Stimulated activated CD4-positive, alpha-beta T cell treated with anti-CD3 and anti-CD28 coated beads, Interleukin-4, amount 100 ng/mL, for 24 hours (primary cell): ENCODE measurements around the gene PATL1.

Experiments used
- DNase-seq: peaks from one replicate; pipeline ENCODE4 v3.0.0-alpha.2; 2020

PATL1 gene

DNA sequence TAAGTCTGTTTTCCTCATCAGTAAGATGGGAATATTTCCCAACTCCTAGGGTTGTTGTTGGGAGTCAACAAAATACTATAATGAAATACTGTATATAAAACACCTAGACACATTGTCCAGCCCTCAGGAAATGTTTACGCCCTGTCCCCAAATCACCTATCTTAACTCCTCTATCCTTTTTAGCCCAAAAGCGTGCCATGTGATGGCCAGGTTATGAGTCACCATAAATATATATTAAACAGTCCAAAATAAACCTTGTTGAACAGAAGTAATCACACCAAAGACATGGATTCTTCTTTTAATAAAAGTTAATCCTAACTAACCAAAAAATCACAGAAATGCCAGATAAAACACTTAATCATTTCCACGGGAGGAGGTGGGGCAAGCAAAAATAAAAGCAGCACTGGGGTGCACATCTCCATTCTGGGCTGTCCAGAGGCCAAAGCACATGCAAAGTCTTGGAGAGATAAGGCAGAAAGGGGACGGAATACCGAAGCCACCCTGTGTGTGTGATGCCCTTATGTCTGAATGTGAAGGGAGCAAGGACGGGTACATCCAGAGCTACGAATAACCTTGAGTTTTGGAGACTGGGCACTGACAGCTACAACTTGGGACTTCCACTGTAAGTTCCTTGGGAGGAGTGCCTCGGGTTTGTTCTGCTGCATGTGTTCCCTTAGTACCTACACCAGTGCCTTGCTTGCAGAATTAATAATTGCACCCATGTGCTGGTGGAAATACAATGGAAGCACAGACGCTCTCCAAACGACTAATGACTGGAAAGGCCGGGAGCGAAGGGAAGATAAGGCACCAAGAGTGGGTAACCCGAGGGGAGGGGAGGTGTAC lies 54.3 kb downstream of the PATL1 start:
- no peak for DNase-seq

DNA sequence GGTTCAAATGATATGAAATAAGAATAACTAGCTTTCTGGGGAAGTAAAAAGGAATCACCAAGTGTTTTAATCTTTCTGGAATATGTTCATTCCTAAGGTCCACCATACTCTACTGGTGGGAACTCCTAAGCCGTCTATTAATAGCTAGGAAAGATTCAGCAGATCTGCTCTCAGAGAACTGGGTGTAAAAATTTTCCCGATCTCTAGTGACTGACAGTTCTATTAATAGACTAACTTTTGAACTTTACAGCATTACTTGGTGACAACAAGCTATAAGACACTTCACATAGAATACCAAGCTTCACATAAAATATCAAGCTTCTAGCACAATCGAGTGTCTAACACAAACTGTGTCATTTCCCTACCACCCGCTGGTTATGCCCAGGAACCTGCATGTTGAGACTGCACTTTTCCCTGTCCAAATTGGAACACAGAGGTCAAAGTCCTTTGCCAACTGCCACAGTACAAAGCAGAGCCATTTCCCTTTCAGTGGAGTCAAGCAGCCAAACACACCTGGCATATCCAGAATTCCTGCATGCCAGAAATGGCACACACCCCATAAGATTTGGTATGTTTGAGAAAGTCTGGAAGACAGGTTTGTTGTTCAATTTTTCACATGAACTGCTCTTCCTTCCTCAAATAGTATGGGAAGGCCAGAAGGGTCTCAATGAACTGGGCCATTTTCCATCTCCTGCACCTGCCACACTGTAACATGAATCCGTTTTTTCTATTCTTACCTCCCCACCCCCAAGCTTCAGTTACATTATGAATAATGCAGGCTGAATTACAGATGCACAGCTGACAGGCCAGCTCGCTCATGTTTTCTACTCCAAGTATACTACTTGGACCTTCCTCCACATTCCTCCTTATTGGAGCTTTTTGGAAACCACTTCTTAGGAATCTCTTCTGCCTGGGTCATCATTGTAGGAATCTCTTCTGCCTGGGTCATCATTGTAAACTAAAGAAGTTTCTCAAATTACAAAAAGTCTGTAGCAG lies 57.0 kb downstream of the PATL1 start:
- no peak for DNase-seq

GRCh38 chr11:59610289-59610688 lies 58.5 kb downstream of the PATL1 start:
- peak; percentile 9 for DNase-seq

GRCh38 chr11:59607703-59608454 lies 61.0 kb downstream of the PATL1 start:
- DNase-seq: no peak

GRCh38 chr11:59602432-59602831 lies 66.4 kb downstream of the PATL1 start:
- DNase-seq: no peak

- no peak for DNase-seq
These were observed 67.0 kb downstream of the PATL1 start for GRCh38 chr11:59601788-59602187.

DNA sequence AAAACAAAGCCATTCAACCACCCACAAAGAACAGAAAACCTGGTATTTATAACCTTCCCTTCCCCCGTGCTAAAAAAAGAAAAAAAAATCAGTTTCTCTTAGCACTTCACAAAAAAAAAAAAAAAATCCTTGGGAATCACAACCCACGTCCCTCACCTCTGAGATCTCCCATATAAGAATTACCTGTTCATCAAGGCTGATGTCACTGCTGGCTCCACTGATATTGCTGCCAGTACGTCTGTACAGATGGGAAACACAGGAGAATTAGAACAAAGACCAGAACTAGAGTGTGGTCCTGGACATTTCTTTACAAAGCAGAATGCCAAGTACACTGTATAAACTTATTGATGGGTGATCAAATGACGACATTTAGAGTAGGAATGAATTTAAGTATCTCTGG lies 68.2 kb downstream of the PATL1 start:
- no peak for DNase-seq

DNA sequence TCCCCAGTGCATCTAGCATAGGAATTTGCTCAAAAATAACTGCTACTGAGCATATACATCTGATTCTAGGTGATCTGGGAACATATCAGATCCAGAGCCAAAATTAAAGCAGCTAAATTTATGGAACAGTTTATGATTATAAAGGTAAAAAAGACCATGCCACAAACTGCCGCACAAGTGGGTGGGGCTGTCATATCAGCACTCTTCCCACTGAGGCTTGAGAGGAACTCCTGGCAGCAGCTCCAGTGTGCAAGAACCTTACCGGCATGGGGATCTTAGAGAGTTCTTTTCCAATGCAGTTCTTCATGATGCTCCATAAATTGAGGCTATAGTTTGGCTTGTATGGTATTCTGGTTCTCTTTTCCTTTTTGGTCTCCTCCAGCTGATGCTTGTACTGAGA lies 68.6 kb downstream of the PATL1 start:
- no peak for DNase-seq

DNA sequence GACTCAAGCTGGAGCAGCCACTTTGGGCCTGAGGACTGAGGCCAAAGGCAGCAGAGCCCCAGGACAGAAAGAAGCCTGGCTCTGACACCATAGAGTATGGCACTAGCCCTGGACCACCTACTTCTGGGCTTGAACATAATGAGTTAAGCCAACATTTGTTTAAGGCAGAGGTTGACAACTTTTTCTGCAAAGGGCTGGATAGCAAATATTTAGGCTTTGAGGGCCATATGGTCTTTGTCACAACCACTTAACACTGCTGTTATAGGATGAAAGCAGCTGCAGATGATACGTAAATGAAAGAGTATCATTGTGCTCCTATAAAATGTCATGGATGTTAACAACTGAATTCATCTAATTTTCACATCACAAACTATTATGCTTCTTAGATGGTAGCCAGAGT lies 69.9 kb downstream of the PATL1 start:
- no peak for DNase-seq
